Neutrophil (primary cell): ENCODE data around the gene NRXN3.

Source experiments
- H3K27ac ChIP-seq: fragments of 200-600 bp; sonication (generic); 2 replicates; pipeline ENCODE4 v1.5.1; 2016; ENCODE audit warnings: mild to moderate bottlenecking, moderate library complexity
- H3K27me3 ChIP-seq: fragments of 200-600 bp; sonication (generic); 2 replicates; pipeline ENCODE4 v1.6.0; 2016; ENCODE audit warnings: mild to moderate bottlenecking
- H3K36me3 ChIP-seq: fragments of 200-600 bp; sonication (generic); 2 replicates; pipeline ENCODE4 v1.5.1; 2017
- H3K4me1 ChIP-seq, 2 experiments: fragments of 200-600 bp in 1 of 2; sonication (generic) in 1 of 2; 1 replicate in 1 of 2; 2 replicates in 1 of 2; pipeline versions ENCODE4 v1.5.1 to v1.6.1; 2013 to 2016; ENCODE audit warnings: low read depth in 1 of 2, low read length in 1 of 2, mild to moderate bottlenecking in 1 of 2, moderate library complexity in 1 of 2; ENCODE audit not compliant: control insufficient read depth in 1 of 2, insufficient read depth in 1 of 2
- H3K4me3 ChIP-seq, 2 experiments: fragments of 200-600 bp in 1 of 2; sonication (generic) in 1 of 2; 1 replicate in 1 of 2; 2 replicates in 1 of 2; pipeline ENCODE4 v1.5.1; 2013 to 2016; ENCODE audit warnings: low read depth in 1 of 2, low read length in 1 of 2, mild to moderate bottlenecking in 1 of 2, moderate library complexity in 1 of 2
- H3K9me3 ChIP-seq: fragments of 200-600 bp; sonication (generic); 2 replicates; pipeline ENCODE4 v1.5.1; 2016
- TF ChIP-seq, protein P1 (sequence below): fragments of 200-600 bp; sonication (generic); IDR thresholded peaks from 2 replicates; pipeline ENCODE4 v1.5.1; 2016; ENCODE audit warnings: antibody characterized with exemption

Gene NRXN3

DNA sequence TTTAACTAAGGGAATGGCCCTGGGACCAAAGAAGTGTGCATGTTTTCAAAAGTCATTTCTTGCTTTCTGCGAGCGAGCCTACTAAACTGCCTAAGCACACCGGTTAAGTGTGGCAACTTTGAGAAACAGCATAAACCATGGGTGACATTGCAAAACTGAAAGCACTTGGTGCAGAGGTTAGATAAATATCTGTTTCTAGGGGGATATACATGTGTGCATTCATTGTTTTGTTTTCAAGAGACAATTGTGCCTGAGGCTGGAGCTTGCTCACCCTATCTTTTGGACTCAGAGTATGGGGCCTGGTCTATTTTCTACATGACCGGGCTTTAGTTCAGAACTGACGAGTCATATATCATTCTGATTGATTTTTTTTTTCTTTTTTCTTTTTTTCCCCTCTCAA is 923.4 kb downstream of the NRXN3 start:
- TF ChIP-seq, protein P1, sequence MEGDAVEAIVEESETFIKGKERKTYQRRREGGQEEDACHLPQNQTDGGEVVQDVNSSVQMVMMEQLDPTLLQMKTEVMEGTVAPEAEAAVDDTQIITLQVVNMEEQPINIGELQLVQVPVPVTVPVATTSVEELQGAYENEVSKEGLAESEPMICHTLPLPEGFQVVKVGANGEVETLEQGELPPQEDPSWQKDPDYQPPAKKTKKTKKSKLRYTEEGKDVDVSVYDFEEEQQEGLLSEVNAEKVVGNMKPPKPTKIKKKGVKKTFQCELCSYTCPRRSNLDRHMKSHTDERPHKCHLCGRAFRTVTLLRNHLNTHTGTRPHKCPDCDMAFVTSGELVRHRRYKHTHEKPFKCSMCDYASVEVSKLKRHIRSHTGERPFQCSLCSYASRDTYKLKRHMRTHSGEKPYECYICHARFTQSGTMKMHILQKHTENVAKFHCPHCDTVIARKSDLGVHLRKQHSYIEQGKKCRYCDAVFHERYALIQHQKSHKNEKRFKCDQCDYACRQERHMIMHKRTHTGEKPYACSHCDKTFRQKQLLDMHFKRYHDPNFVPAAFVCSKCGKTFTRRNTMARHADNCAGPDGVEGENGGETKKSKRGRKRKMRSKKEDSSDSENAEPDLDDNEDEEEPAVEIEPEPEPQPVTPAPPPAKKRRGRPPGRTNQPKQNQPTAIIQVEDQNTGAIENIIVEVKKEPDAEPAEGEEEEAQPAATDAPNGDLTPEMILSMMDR, result no peak

DNA sequence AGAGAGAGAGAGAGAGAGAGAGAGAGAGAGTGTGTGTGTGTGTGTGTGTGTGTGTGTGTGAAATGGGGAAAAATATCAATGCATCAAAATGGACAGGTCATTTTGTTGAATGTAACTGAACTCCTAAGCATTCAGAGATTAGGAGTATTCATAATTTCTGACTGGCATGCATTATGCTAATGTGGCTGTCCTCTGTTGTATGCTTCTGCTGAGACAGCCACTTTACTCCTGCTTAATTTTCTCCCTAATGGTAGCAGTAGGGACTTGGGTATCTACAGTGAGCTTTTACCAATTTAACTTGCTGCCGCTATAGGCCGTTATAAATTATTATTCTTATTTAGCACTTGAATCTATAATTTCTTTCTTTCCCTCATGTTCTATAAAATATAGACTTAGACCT is 924.8 kb downstream of the NRXN3 start:
- Histone ChIP-seq H3K27ac (no peak overlapping the region), H3K27me3 (no peaks in the 10 kb centered on the region), H3K4me1 (no peaks in the 10 kb centered on the region), H3K36me3 (no peaks in the 10 kb centered on the region), H3K9me3 (no peaks in the 10 kb centered on the region), H3K4me3 (no peak overlapping the region)
- TF ChIP-seq, protein P1, result no peak

More for the DNA sequence above, 923.4 kb downstream of the NRXN3 start:
- Histone ChIP-seq H3K27ac (no peak overlapping the region), H3K4me3 (no peak overlapping the region), H3K36me3 (no peaks in the 10 kb centered on the region), H3K9me3 (no peaks in the 10 kb centered on the region), H3K4me1 (no peaks in the 10 kb centered on the region), H3K27me3 (no peaks in the 10 kb centered on the region)

DNA sequence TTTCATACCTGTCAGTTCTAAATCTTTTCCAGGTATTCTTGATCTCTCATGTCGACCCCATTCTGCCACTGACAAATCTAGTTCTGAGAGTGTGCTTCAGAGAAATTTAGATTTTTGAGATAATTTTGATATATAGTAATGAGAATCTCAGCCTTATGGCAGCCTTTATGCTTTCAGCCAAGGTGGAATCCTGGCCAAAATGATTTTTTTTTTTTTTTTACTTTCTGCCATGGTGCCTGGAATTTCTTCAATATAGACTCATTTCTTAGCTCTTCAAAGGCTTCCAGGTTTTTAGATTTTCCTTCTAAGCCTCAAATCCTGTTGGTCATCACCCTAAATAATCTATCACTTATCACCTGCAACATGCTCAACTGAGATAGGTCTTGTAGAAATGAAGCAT is 926.6 kb downstream of the NRXN3 start:
- TF ChIP-seq, protein P1, result no peak
- Histone ChIP-seq H3K36me3 (no peaks in the 10 kb centered on the region), H3K4me3 (no peak overlapping the region), H3K9me3 (no peaks in the 10 kb centered on the region), H3K4me1 (no peaks in the 10 kb centered on the region), H3K27me3 (no peaks in the 10 kb centered on the region), H3K27ac (no peak overlapping the region)

GRCh38 chr14:79098324-79098723 is 928.2 kb downstream of the NRXN3 start:
- H3K27me3 ChIP-seq, result no peaks in the 10 kb centered on the region
- no peak overlapping the region for H3K27ac ChIP-seq
- TF ChIP-seq, protein P1, result no peak
- H3K36me3 ChIP-seq, result no peaks in the 10 kb centered on the region
- no peaks in the 10 kb centered on the region for H3K9me3 ChIP-seq
- H3K4me1 ChIP-seq, result no peaks in the 10 kb centered on the region
- H3K4me3 ChIP-seq, result no peak overlapping the region

- Histone ChIP-seq H3K4me1 (no peaks in the 10 kb centered on the region), H3K27me3 (no peaks in the 10 kb centered on the region), H3K9me3 (no peaks in the 10 kb centered on the region), H3K36me3 (no peaks in the 10 kb centered on the region), H3K4me3 (no peak overlapping the region), H3K27ac (no peak overlapping the region)
- TF ChIP-seq, protein P1, result no peak
Measured at GRCh38 chr14:79100578-79100977, 930.4 kb downstream of the NRXN3 start.

- H3K9me3 ChIP-seq, result no peaks in the 10 kb centered on the region
- H3K36me3 ChIP-seq, result no peaks in the 10 kb centered on the region
- no peak overlapping the region for H3K4me3 ChIP-seq
- no peaks in the 10 kb centered on the region for H3K27me3 ChIP-seq
- H3K4me1 ChIP-seq, result no peaks in the 10 kb centered on the region
- no peak overlapping the region for H3K27ac ChIP-seq
- TF ChIP-seq, protein P1, result no peak
Measured at GRCh38 chr14:79101388-79101787, 931.2 kb downstream of the NRXN3 start.
